HEK293 (cell line): ENCODE results near the gene RFTN2.

Experiments
- CTCF ChIA-PET: fragments of 350-600 bp; formaldehyde crosslinking; extraction: SDS; loops from one replicate; lab custom pipeline; 2021; ENCODE audit warnings: antibody characterized with exemption; lab: Yijun Ruan, JAX
- POLR2A ChIA-PET: fragments of 300-600 bp; formaldehyde crosslinking; extraction: SDS; loops from one replicate; lab custom pipeline; 2020; ENCODE audit warnings: antibody characterized with exemption, inconsistent platforms; lab: Yijun Ruan, JAX
- H3K27ac ChIP-seq: fragments of 200-500 bp; sonication (Bioruptor generic); 2 replicates; pipeline ENCODE4 v1.5.1; 2014; ENCODE audit warnings: low read depth, low read length, control low read depth, inconsistent platforms; ENCODE audit errors: extremely low read depth
- H3K36me3 ChIP-seq, 2 experiments: fragments of 200-500 bp in 1 of 2; sonication (Bioruptor generic) in 1 of 2; 1 replicate in 1 of 2; 2 replicates in 1 of 2; pipeline ENCODE4 v1.5.1; 2014 to 2017; ENCODE audit warnings: inconsistent platforms in 2 of 2, low read length in 2 of 2; ENCODE audit not compliant: control insufficient read depth in 2 of 2, insufficient read depth in 1 of 2
- H3K4me1 ChIP-seq: fragments of 200-500 bp; sonication (Bioruptor generic); 2 replicates; pipeline ENCODE4 v1.5.1; 2014; ENCODE audit warnings: mild to moderate bottlenecking, low read length, inconsistent platforms; ENCODE audit not compliant: control insufficient read depth, insufficient read depth
- H3K4me3 ChIP-seq: 2 replicates; pipeline ENCODE4 v1.5.1; 2011; ENCODE audit warnings: low read depth, mild to moderate bottlenecking, control low read depth, low read length, moderate library complexity
- H3K9me3 ChIP-seq: fragments of 200-500 bp; sonication (Bioruptor generic); 2 replicates; pipeline ENCODE4 v1.5.1; 2014; ENCODE audit warnings: low read depth, low read length, inconsistent platforms; ENCODE audit not compliant: control insufficient read depth, insufficient read depth
- BCL11A ChIP-seq: fragments of 450-650 bp; formaldehyde crosslinking; IDR thresholded peaks from 2 replicates; pipeline ENCODE4 v1.5.1; 2016; ENCODE audit warnings: low read depth, missing biosample characterization, missing genetic modification characterization
- EGR2 ChIP-seq: fragments of 450-650 bp; formaldehyde crosslinking; IDR thresholded peaks from 2 replicates; pipeline ENCODE4 v1.5.1; 2016; ENCODE audit warnings: low read depth, missing biosample characterization, missing genetic modification characterization
- GLIS1 ChIP-seq: fragments of 450-650 bp; formaldehyde crosslinking; IDR thresholded peaks from 2 replicates; pipeline ENCODE4 v1.5.1; 2016; ENCODE audit warnings: missing biosample characterization, missing genetic modification characterization
- IKZF3 ChIP-seq: fragments of 450-650 bp; IDR thresholded peaks from 2 replicates; pipeline ENCODE4 v1.5.0; 2018; ENCODE audit warnings: missing biosample characterization, mild to moderate bottlenecking, missing genetic modification characterization, moderate library complexity
- KLF10 ChIP-seq: fragments of 450-650 bp; IDR thresholded peaks from 2 replicates; pipeline ENCODE4 v1.5.1; 2018; ENCODE audit warnings: missing biosample characterization, mild to moderate bottlenecking, missing genetic modification characterization
- KLF16 ChIP-seq: fragments of 450-650 bp; formaldehyde crosslinking; IDR thresholded peaks from 2 replicates; pipeline ENCODE4 v1.5.1; 2017; ENCODE audit warnings: missing biosample characterization, missing genetic modification characterization
- KLF8 ChIP-seq: fragments of 450-650 bp; formaldehyde crosslinking; IDR thresholded peaks from 2 replicates; pipeline ENCODE4 v1.5.1; 2016; ENCODE audit warnings: missing biosample characterization, missing genetic modification characterization
- MYNN ChIP-seq: fragments of 450-650 bp; formaldehyde crosslinking; IDR thresholded peaks from 2 replicates; pipeline ENCODE4 v1.5.1; 2016; ENCODE audit warnings: missing biosample characterization, missing genetic modification characterization, borderline replicate concordance
- PRDM2 ChIP-seq: fragments of 450-650 bp; formaldehyde crosslinking; IDR thresholded peaks from 2 replicates; pipeline ENCODE4 v1.5.1; 2016; ENCODE audit warnings: missing biosample characterization, missing genetic modification characterization, borderline replicate concordance
- SCRT1 ChIP-seq: fragments of 450-650 bp; formaldehyde crosslinking; IDR thresholded peaks from 2 replicates; pipeline ENCODE4 v1.5.1; 2016; ENCODE audit warnings: missing biosample characterization, missing genetic modification characterization, borderline replicate concordance
- ZNF10 ChIP-seq: fragments of 450-650 bp; formaldehyde crosslinking; IDR thresholded peaks from 2 replicates; pipeline ENCODE4 v1.5.1; 2017; ENCODE audit warnings: missing biosample characterization, missing genetic modification characterization
- ZNF157 ChIP-seq: fragments of 450-650 bp; formaldehyde crosslinking; IDR thresholded peaks from 2 replicates; pipeline ENCODE4 v1.5.1; 2016; ENCODE audit warnings: missing biosample characterization, missing genetic modification characterization
- ZNF211 ChIP-seq: fragments of 450-650 bp; formaldehyde crosslinking; IDR thresholded peaks from 2 replicates; pipeline ENCODE4 v1.5.1; 2016; ENCODE audit warnings: low read depth, missing biosample characterization, missing genetic modification characterization
- ZNF221 ChIP-seq: fragments of 450-650 bp; formaldehyde crosslinking; IDR thresholded peaks from 2 replicates; pipeline ENCODE4 v1.5.1; 2017; ENCODE audit warnings: missing biosample characterization, missing genetic modification characterization, borderline replicate concordance
- ZNF239 ChIP-seq: fragments of 450-650 bp; formaldehyde crosslinking; IDR thresholded peaks from 2 replicates; pipeline ENCODE4 v1.5.1; 2016; ENCODE audit warnings: missing biosample characterization, missing genetic modification characterization
- ZNF354C ChIP-seq: fragments of 450-650 bp; formaldehyde crosslinking; IDR thresholded peaks from 2 replicates; pipeline ENCODE4 v1.5.1; 2016; ENCODE audit warnings: missing biosample characterization, missing genetic modification characterization, low read depth, borderline replicate concordance
- ZNF423 ChIP-seq: fragments of 450-650 bp; formaldehyde crosslinking; IDR thresholded peaks from 2 replicates; pipeline ENCODE4 v1.5.1; 2016; ENCODE audit warnings: missing biosample characterization, missing genetic modification characterization
- ZNF510 ChIP-seq: fragments of 450-650 bp; formaldehyde crosslinking; IDR thresholded peaks from 2 replicates; pipeline ENCODE4 v1.5.1; 2018; ENCODE audit warnings: mild to moderate bottlenecking, missing genetic modification characterization, missing biosample characterization; ENCODE audit not compliant: insufficient replicate concordance
- ZNF521 ChIP-seq: fragments of 450-650 bp; formaldehyde crosslinking; IDR thresholded peaks from 2 replicates; pipeline ENCODE4 v1.5.1; 2017; ENCODE audit warnings: missing biosample characterization, mild to moderate bottlenecking, missing genetic modification characterization
- ZNF600 ChIP-seq: fragments of 450-650 bp; formaldehyde crosslinking; IDR thresholded peaks from 2 replicates; pipeline ENCODE4 v1.5.1; 2016; ENCODE audit warnings: missing biosample characterization, missing genetic modification characterization
- ZNF610 ChIP-seq: fragments of 450-650 bp; formaldehyde crosslinking; IDR thresholded peaks from 2 replicates; pipeline ENCODE4 v1.5.1; 2016; ENCODE audit warnings: missing biosample characterization, missing genetic modification characterization, borderline replicate concordance
- ZNF623 ChIP-seq: fragments of 450-650 bp; formaldehyde crosslinking; IDR thresholded peaks from 2 replicates; pipeline ENCODE4 v1.5.1; 2016; ENCODE audit warnings: missing biosample characterization, missing genetic modification characterization
- ZNF639 ChIP-seq: fragments of 450-650 bp; formaldehyde crosslinking; IDR thresholded peaks from 2 replicates; pipeline ENCODE4 v1.5.1; 2016; ENCODE audit warnings: missing biosample characterization, missing genetic modification characterization
- ZNF670 ChIP-seq: fragments of 450-650 bp; formaldehyde crosslinking; IDR thresholded peaks from 2 replicates; pipeline ENCODE4 v1.5.1; 2016; ENCODE audit warnings: missing biosample characterization, missing genetic modification characterization, low read depth
- ZNF677 ChIP-seq: fragments of 450-650 bp; IDR thresholded peaks from 2 replicates; pipeline ENCODE4 v1.5.0; 2018; ENCODE audit warnings: missing biosample characterization, mild to moderate bottlenecking, missing genetic modification characterization, moderate library complexity
- ZNF776 ChIP-seq: fragments of 450-650 bp; formaldehyde crosslinking; IDR thresholded peaks from 2 replicates; pipeline ENCODE4 v1.5.0; 2017; ENCODE audit warnings: missing biosample characterization, missing genetic modification characterization, borderline replicate concordance
- ZNF791 ChIP-seq: fragments of 450-650 bp; formaldehyde crosslinking; IDR thresholded peaks from 2 replicates; pipeline ENCODE4 v1.5.1; 2016; ENCODE audit warnings: missing biosample characterization, missing genetic modification characterization
- ZNF792 ChIP-seq: fragments of 450-650 bp; formaldehyde crosslinking; IDR thresholded peaks from 2 replicates; pipeline ENCODE4 v1.5.1; 2016; ENCODE audit warnings: missing biosample characterization, missing genetic modification characterization
- ZSCAN23 ChIP-seq: fragments of 450-650 bp; formaldehyde crosslinking; IDR thresholded peaks from 2 replicates; pipeline ENCODE4 v1.5.1; 2016; ENCODE audit warnings: missing biosample characterization, missing genetic modification characterization

The RFTN2 gene

GRCh38 chr2:197559681-197560080 is 115.7 kb downstream of the RFTN2 start:
- POLR2A ChIA-PET = no interaction called here

GRCh38 chr2:197558393-197558792 is 117.0 kb downstream of the RFTN2 start:
- TF ChIP-seq ZNF10 (tag by site-specific recombination) (no peak), KLF10 (tag by site-specific recombination) (no peak), KLF16 (no peak), ZSCAN23 (no peak), BCL11A (no peak)
- CTCF ChIA-PET = no interaction called here
- no peaks in the 10 kb centered on the region for H3K4me1 ChIP-seq

More at GRCh38 chr2:197559681-197560080, 115.7 kb downstream of the RFTN2 start:
- H3K36me3 ChIP-seq = peaks cover 8 to 16% of the 10 kb centered on the region in 2 experiments; a peak in 2 of 3 replicates
- TF ChIP-seq ZNF610 (tag by site-specific recombination) = no peak
- TF ChIP-seq ZNF221 (tag by site-specific recombination) = no peak
- no peak for TF ChIP-seq ZNF792
- TF ChIP-seq ZNF677 = no peak
- TF ChIP-seq ZNF211 (tag by site-specific recombination) = no peak
- TF ChIP-seq ZNF670 (tag by site-specific recombination) = no peak
- TF ChIP-seq ZNF157 (tag by site-specific recombination) = no peak
- TF ChIP-seq ZNF791 (tag by site-specific recombination) = no peak
- TF ChIP-seq ZNF423 = no peak
- TF ChIP-seq ZNF776 (tag by site-specific recombination) = no peak
- no peak for TF ChIP-seq ZNF239 (tag by site-specific recombination)
- no peak for TF ChIP-seq ZNF521 (tag by site-specific recombination)
- no peak for TF ChIP-seq ZNF600
- no peak for TF ChIP-seq EGR2
- TF ChIP-seq GLIS1 (tag by site-specific recombination) = no peak
- no peaks in the 10 kb centered on the region for H3K9me3 ChIP-seq
- CTCF ChIA-PET = interaction anchor here (0.6 kb wide), 1 partner anchor 407 kb away, joined by 4 read pairs; no protein-coding TSS in a partner anchor
- no peak overlapping the region for H3K27ac ChIP-seq
- H3K4me1 ChIP-seq = no peaks in the 10 kb centered on the region
- no peak overlapping the region for H3K4me3 ChIP-seq

GRCh38 chr2:197556456-197556855 is 118.9 kb downstream of the RFTN2 start:
- Histone ChIP-seq H3K27ac (no peak overlapping the region), H3K36me3 (peaks cover 15 to 36% of the 10 kb centered on the region in 2 experiments; a peak in 2 of 3 replicates), H3K9me3 (no peaks in the 10 kb centered on the region), H3K4me3 (no peak overlapping the region), H3K4me1 (no peaks in the 10 kb centered on the region)
- CTCF ChIA-PET = no interaction called here
- POLR2A ChIA-PET = no interaction called here
- TF ChIP-seq ZNF623 (tag by site-specific recombination) (no peak), ZNF354C (tag by site-specific recombination) (no peak), ZNF639 (tag by site-specific recombination) (no peak), KLF8 (tag by site-specific recombination) (no peak), ZNF670 (tag by site-specific recombination) (no peak), ZNF510 (tag by site-specific recombination) (no peak), SCRT1 (tag by site-specific recombination) (no peak), MYNN (no peak), PRDM2 (tag by site-specific recombination) (no peak), IKZF3 (tag by site-specific recombination) (no peak)

More at GRCh38 chr2:197558393-197558792, 117.0 kb downstream of the RFTN2 start:
- POLR2A ChIA-PET = no interaction called here
- peaks cover 18 to 29% of the 10 kb centered on the region in 2 experiments; a peak in 2 of 3 replicates for H3K36me3 ChIP-seq
- no peak overlapping the region for H3K27ac ChIP-seq
- no peak overlapping the region for H3K4me3 ChIP-seq
- H3K9me3 ChIP-seq = no peaks in the 10 kb centered on the region
